BLaER1 treated with 17β-estradiol and CSF1 and Interleukin-3, amounts not matched to agents 10 nM and 100 nM (cell line): ENCODE measurements around the gene IVL.

Experiments
- H3K27ac ChIP-seq, 11 experiments: shearing (Covaris generic); formaldehyde crosslinking; 2 replicates each; pipeline ENCODE4 v1.8.1; 2022
- H3K27me3 ChIP-seq, 11 experiments: shearing (Covaris generic); formaldehyde crosslinking; 2 replicates each; pipeline ENCODE4 v1.8.1; 2022
- H3K36me3 ChIP-seq, 11 experiments: shearing (Covaris generic); formaldehyde crosslinking; 2 replicates each; pipeline ENCODE4 v1.8.1; 2022
- H3K4me1 ChIP-seq, 10 experiments: shearing (Covaris generic); formaldehyde crosslinking; 2 replicates each; pipeline ENCODE4 v1.8.1; 2022
- H3K4me2 ChIP-seq, 11 experiments: shearing (Covaris generic); formaldehyde crosslinking; 2 replicates each; pipeline ENCODE4 v1.8.1; 2022
- H3K4me3 ChIP-seq, 10 experiments: shearing (Covaris generic); formaldehyde crosslinking; 2 replicates each; pipeline ENCODE4 v1.8.1; 2022
- H3K9ac ChIP-seq, 11 experiments: shearing (Covaris generic); formaldehyde crosslinking; 2 replicates each; pipeline ENCODE4 v1.8.1; 2022
- H3K9me3 ChIP-seq, 11 experiments: shearing (Covaris generic); formaldehyde crosslinking; replicated peaks in 1 of 11; 2 replicates each; pipeline ENCODE4 v1.8.1; 2022
- H4K20me1 ChIP-seq, 11 experiments: shearing (Covaris generic); formaldehyde crosslinking; 2 replicates each; pipeline ENCODE4 v1.8.1; 2022
- Cebpa-rat ChIP-seq, 11 experiments: shearing (Covaris generic); IDR thresholded peaks; 2 replicates each; pipeline ENCODE4 v1.8.1; 2022

Gene IVL

GRCh38 chr1:152884966-152885624 lies 23.3 kb upstream of the IVL start:
- Histone ChIP-seq H3K9me3 (no peaks in the 10 kb centered on the region), H3K4me1 (peaks cover 0 to 16% (median 0%) of the 10 kb centered on the region in 10 experiments; a peak in 9 of 20 replicates), H3K27ac (no peak overlapping the region), H3K36me3 (no peaks in the 10 kb centered on the region), H4K20me1 (no peaks in the 10 kb centered on the region), H3K9ac (no peak overlapping the region), H3K27me3 (no peaks in the 10 kb centered on the region), H3K4me3 (no peak overlapping the region), H3K4me2 (no peak overlapping the region)
- no peak for TF ChIP-seq Cebpa-rat (IDR thresholded peaks at IDR 0.05)

DNA sequence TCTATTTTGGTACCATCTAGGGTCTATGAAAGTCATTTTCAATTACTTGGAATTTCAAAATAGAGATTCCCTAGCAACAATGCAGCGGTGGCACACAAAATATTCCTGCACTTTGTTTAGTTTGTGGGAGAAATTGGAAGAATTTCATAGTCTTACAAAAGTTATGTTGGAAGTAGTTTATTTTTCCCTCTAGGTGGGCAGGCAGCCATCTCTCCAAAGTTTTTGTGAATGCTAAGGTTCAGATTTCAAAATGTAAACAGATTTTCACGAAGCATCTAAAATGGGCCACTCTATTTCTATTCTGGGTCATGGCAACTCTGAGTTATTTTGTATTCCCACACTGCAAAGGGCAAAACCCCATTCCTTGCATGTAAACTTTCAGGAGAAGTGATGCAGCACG lies 22.3 kb upstream of the IVL start:
- no peaks in the 10 kb centered on the region for H3K36me3 ChIP-seq
- H3K4me2 ChIP-seq, result no peak overlapping the region
- H4K20me1 ChIP-seq, result no peaks in the 10 kb centered on the region
- H3K27ac ChIP-seq, result no peak overlapping the region
- no peak overlapping the region for H3K4me3 ChIP-seq
- no peaks in the 10 kb centered on the region for H3K27me3 ChIP-seq
- no peak overlapping the region for H3K9ac ChIP-seq
- no peak for TF ChIP-seq Cebpa-rat (IDR thresholded peaks at IDR 0.05)
- H3K4me1 ChIP-seq, result peaks cover 0 to 12% (median 0%) of the 10 kb centered on the region in 10 experiments; a peak in 9 of 20 replicates
- no peaks in the 10 kb centered on the region for H3K9me3 ChIP-seq

GRCh38 chr1:152886758-152887409 lies 21.5 kb upstream of the IVL start:
- no peaks in the 10 kb centered on the region for H3K9me3 ChIP-seq
- H3K27ac ChIP-seq, result no peak overlapping the region
- H3K4me1 ChIP-seq, result peaks cover 0 to 12% (median 0%) of the 10 kb centered on the region in 10 experiments; a peak in 9 of 20 replicates

GRCh38 chr1:152888126-152888525 lies 20.2 kb upstream of the IVL start:
- Histone ChIP-seq H3K9me3 (no peaks in the 10 kb centered on the region), H3K4me3 (no peak overlapping the region), H3K4me2 (no peak overlapping the region), H3K9ac (no peak overlapping the region), H3K36me3 (no peaks in the 10 kb centered on the region), H4K20me1 (no peaks in the 10 kb centered on the region), H3K4me1 (peaks cover 0 to 12% (median 0%) of the 10 kb centered on the region in 10 experiments; a peak in 9 of 20 replicates), H3K27ac (no peak overlapping the region), H3K27me3 (no peaks in the 10 kb centered on the region)
- TF ChIP-seq Cebpa-rat (IDR thresholded peaks at IDR 0.05), result no peak

More at GRCh38 chr1:152886758-152887409, 21.5 kb upstream of the IVL start:
- Histone ChIP-seq H3K9ac (no peak overlapping the region), H4K20me1 (no peaks in the 10 kb centered on the region), H3K4me2 (peak overlapping the region in 1 of 11 experiments; percentile 6; a peak in 1 of 22 replicates), H3K27me3 (no peaks in the 10 kb centered on the region), H3K4me3 (no peak overlapping the region), H3K36me3 (no peaks in the 10 kb centered on the region)
- no peak for TF ChIP-seq Cebpa-rat (IDR thresholded peaks at IDR 0.05)

DNA sequence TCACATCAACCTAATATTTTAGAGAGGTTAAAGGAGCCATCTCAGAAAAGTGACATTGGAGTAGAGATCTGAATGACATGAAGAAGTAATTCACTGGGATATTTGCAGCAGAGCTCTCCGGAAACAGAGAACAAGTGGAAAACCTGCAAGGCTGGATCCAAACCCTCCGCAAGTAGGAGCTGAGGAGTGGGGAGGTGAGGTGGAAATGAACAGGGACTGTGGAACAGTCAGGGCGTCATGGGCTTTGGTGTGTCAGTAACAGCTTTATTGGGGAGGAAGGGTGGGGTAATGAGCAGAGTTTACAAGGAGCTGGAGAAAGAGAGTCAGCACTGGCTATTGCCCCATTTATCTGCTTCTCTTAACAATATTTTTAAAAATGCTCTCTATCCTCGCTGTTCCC lies 9.3 kb upstream of the IVL start:
- H3K9me3 ChIP-seq, result no peaks in the 10 kb centered on the region
- no peak overlapping the region for H3K9ac ChIP-seq
- H3K4me1 ChIP-seq, result no peaks in the 10 kb centered on the region
- no peaks in the 10 kb centered on the region for H3K36me3 ChIP-seq
- H3K27me3 ChIP-seq, result no peaks in the 10 kb centered on the region
- H4K20me1 ChIP-seq, result no peaks in the 10 kb centered on the region
- H3K4me2 ChIP-seq, result no peak overlapping the region
- H3K4me3 ChIP-seq, result no peak overlapping the region
- no peak for TF ChIP-seq Cebpa-rat (IDR thresholded peaks at IDR 0.05)
- no peak overlapping the region for H3K27ac ChIP-seq

DNA sequence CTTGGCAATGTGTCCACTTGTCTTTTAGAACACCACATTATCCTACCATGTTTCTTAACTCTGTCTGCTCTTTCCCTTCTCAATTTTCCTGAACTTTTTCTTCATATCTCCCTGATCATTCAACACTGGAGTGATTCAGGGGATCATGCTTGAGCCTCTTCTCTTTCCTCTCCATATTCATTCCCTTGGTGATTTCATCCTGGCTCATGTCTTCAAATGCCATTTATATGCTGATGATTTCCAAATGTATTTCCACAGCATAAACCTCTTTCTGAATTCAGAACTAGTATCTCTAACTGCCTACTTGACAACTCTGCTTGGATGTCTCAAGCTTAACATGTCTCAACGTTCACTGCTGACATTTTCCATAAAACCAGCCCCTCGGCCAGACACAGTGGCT lies 8.5 kb upstream of the IVL start:
- Histone ChIP-seq H3K9me3 (no peaks in the 10 kb centered on the region), H3K4me2 (no peak overlapping the region), H3K9ac (no peak overlapping the region), H3K36me3 (no peaks in the 10 kb centered on the region), H3K27ac (no peak overlapping the region), H3K4me3 (no peak overlapping the region), H4K20me1 (no peaks in the 10 kb centered on the region), H3K27me3 (no peaks in the 10 kb centered on the region), H3K4me1 (peaks cover 0 to 3% (median under 1%) of the 10 kb centered on the region in 10 experiments; a peak in 8 of 20 replicates)
- no peak for TF ChIP-seq Cebpa-rat (IDR thresholded peaks at IDR 0.05)

- Histone ChIP-seq H3K4me2 (no peak overlapping the region), H3K4me3 (no peak overlapping the region), H3K27me3 (no peaks in the 10 kb centered on the region), H3K9me3 (no peaks in the 10 kb centered on the region), H4K20me1 (no peaks in the 10 kb centered on the region), H3K9ac (no peak overlapping the region), H3K36me3 (no peaks in the 10 kb centered on the region), H3K4me1 (peaks cover 0 to 10% (median 3%) of the 10 kb centered on the region in 10 experiments; a peak in 8 of 20 replicates), H3K27ac (no peak overlapping the region)
- no peak for TF ChIP-seq Cebpa-rat (IDR thresholded peaks at IDR 0.05)
These were observed 6.7 kb upstream of the IVL start for GRCh38 chr1:152901631-152902030.

DNA sequence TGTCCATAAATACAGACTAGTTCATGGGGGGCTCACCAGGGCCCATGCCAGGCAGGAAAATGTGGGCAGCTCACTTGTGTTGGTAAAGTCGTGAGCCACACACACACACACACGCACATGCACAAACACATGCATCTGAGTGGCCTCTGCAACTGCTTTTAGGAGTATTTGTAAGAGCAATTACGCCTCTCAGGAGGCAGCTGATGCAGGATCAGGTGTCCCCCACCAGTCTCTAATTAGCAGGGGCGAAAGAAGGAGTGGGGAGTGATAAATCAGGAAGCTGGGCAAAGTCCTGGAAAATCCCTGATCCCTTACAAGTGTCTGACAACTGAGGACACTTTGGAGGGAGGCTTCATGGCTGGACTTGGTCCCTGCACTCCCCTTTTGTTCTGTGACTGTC lies 5.7 kb upstream of the IVL start:
- Histone ChIP-seq H3K27ac (no peak overlapping the region), H3K4me3 (no peak overlapping the region), H3K27me3 (no peaks in the 10 kb centered on the region), H4K20me1 (no peaks in the 10 kb centered on the region), H3K4me2 (no peak overlapping the region), H3K9ac (no peak overlapping the region), H3K9me3 (no peaks in the 10 kb centered on the region), H3K4me1 (peaks cover 0 to 10% (median 3%) of the 10 kb centered on the region in 10 experiments; a peak in 8 of 20 replicates), H3K36me3 (no peaks in the 10 kb centered on the region)
- no peak for TF ChIP-seq Cebpa-rat (IDR thresholded peaks at IDR 0.05)

- Histone ChIP-seq H3K36me3 (no peaks in the 10 kb centered on the region), H4K20me1 (no peaks in the 10 kb centered on the region), H3K9ac (no peak overlapping the region), H3K4me2 (peak overlapping the region in 6 of 11 experiments; percentile 9 to 34 (median 20); a peak in 5 of 22 replicates), H3K9me3 (peaks cover 0 to 2% (median 0%) of the 10 kb centered on the region in 11 experiments; a peak in 1 of 22 replicates), H3K27ac (no peak overlapping the region), H3K4me1 (peaks cover 0 to 10% (median 3%) of the 10 kb centered on the region in 10 experiments; a peak in 8 of 20 replicates), H3K27me3 (peaks cover 0 to 3% (median 0%) of the 10 kb centered on the region in 11 experiments; a peak in 1 of 22 replicates), H3K4me3 (no peak overlapping the region)
- no peak for TF ChIP-seq Cebpa-rat (IDR thresholded peaks at IDR 0.05)
These were observed 3.5 kb upstream of the IVL start for GRCh38 chr1:152904688-152905440.
